HepG2 (cell line): ENCODE measurements around the gene FAM168A. TPM values are rescaled to one million over a fixed set of nuclear protein-coding genes. Genes with fewer than 3 reads are reported as not detected.

Source experiments
- ATAC-seq: fragments of 200-7000 bp; cut with Tn5 transposase; 3 replicates; pipeline ENCODE4 v1.9.1; 2020; ENCODE audit warnings: mild to moderate bottlenecking, moderate library complexity
- BruUV-seq: library from RNA; stranded (reverse); fragments of 400-500 nt; replicated peaks from 2 replicates; lab custom pipeline; 2021; lab: Mats Ljungman, UMichigan
- CTCF ChIA-PET: fragments of 300-600 bp; formaldehyde crosslinking; extraction: SDS; loops from one replicate; lab custom pipeline; 2021; ENCODE audit warnings: low total read pairs, inconsistent platforms, low intra/inter-chr PET ratio; lab: Yijun Ruan, JAX
- POLR2A ChIA-PET: fragments of 350-600 bp; sonication (Branson Sonifier 250); formaldehyde crosslinking; loops from one replicate; lab custom pipeline; 2020; ENCODE audit warnings: antibody characterized with exemption, inconsistent platforms; lab: Yijun Ruan, JAX
- DNase-seq: peaks from one replicate; pipeline ENCODE4 v3.0.0-alpha.2; 2015; ENCODE audit warnings: low spot score
- FAIRE-seq: peaks from 3 replicates; lab custom pipeline; 2011; peaks lifted over from hg19 to GRCh38; lab: Jason Lieb, UNC
- H2AFZ ChIP-seq: one replicate; pipeline ENCODE4 v1.6.1; 2011; ENCODE audit warnings: low read length, inconsistent platforms
- H3K27ac ChIP-seq: fragments of 300-600 bp; 3 replicates; pipeline ENCODE4 v1.8.0; 2011; ENCODE audit warnings: mixed run types, mild to moderate bottlenecking, mixed read lengths, low read length, inconsistent platforms; ENCODE audit not compliant: insufficient read depth; ENCODE audit errors: extremely low read length
- H3K27me3 ChIP-seq, 2 experiments: fragments of 200-600 bp in 1 of 2; 2 replicates in 1 of 2; 3 replicates in 1 of 2; pipeline versions ENCODE4 v1.6.0 to v1.8.0; 2011; ENCODE audit warnings: low read length in 2 of 2, mild to moderate bottlenecking in 2 of 2, moderate library complexity in 2 of 2, inconsistent platforms in 1 of 2; ENCODE audit not compliant: insufficient read depth in 2 of 2, control insufficient read depth in 1 of 2
- H3K36me3 ChIP-seq, 2 experiments: fragments of 200-600 bp in 1 of 2; replicated peaks in 1 of 2; 2 replicates in 1 of 2; 3 replicates in 1 of 2; pipeline versions ENCODE4 v1.5.1 to v1.8.0; 2011; ENCODE audit warnings: low read length in 2 of 2, inconsistent platforms in 1 of 2; ENCODE audit not compliant: insufficient read depth in 2 of 2, control insufficient read depth in 1 of 2
- H3K4me1 ChIP-seq: 2 replicates; pipeline ENCODE4 v1.5.1; 2012; ENCODE audit warnings: low read length, inconsistent platforms; ENCODE audit not compliant: insufficient read depth
- H3K4me2 ChIP-seq: 2 replicates; pipeline ENCODE4 v1.6.0; 2011; ENCODE audit warnings: low read depth, low read length, inconsistent platforms
- H3K4me3 ChIP-seq, 3 experiments: fragments of 200-600 bp in 1 of 3; sonication (generic), shearing (Covaris generic) in 1 of 3; replicated peaks in 1 of 3; 2 replicates each; pipeline ENCODE4 v1.5.1; 2011 to 2016; ENCODE audit warnings: low read length in 3 of 3, inconsistent platforms in 2 of 3, low read depth in 2 of 3, mild to moderate bottlenecking in 2 of 3, control low read depth in 1 of 3, mixed read lengths in 1 of 3; ENCODE audit not compliant: insufficient read depth in 1 of 3
- H3K79me2 ChIP-seq: one replicate; pipeline ENCODE4 v1.6.1; 2011; ENCODE audit warnings: low read length, inconsistent platforms; ENCODE audit not compliant: insufficient read depth
- H3K9ac ChIP-seq: 2 replicates; pipeline ENCODE4 v1.6.0; 2011; ENCODE audit warnings: mild to moderate bottlenecking, low read depth, low read length, inconsistent platforms; ENCODE audit not compliant: insufficient read depth
- H3K9me3 ChIP-seq: 2 replicates; pipeline ENCODE4 v1.5.1; 2012; ENCODE audit warnings: mild to moderate bottlenecking, low read length
- H4K20me1 ChIP-seq: 2 replicates; pipeline ENCODE4 v1.6.0; 2011; ENCODE audit warnings: inconsistent platforms, mild to moderate bottlenecking, low read length, moderate library complexity; ENCODE audit not compliant: insufficient read depth
- ISX ChIP-seq: sonication (generic); formaldehyde crosslinking; conservative IDR thresholded peaks from 2 replicates; pipeline ENCODE4 v1.5.0; 2020; ENCODE audit warnings: missing genetic modification reagents
- NCOA2 ChIP-seq: sonication (generic); formaldehyde crosslinking; IDR thresholded peaks from 2 replicates; pipeline ENCODE4 v1.8.0; 2022; ENCODE audit warnings: inconsistent platforms
- SRSF4 ChIP-seq: fragments of 200-400 bp; formaldehyde crosslinking; IDR thresholded peaks from one replicate; pipeline ENCODE4 v1.6.1; 2018; ENCODE audit warnings: mild to moderate bottlenecking, low read depth, low read length, moderate library complexity; ENCODE audit not compliant: poor library complexity, severe bottlenecking
- TAF15 ChIP-seq: fragments of 200-400 bp; formaldehyde crosslinking; IDR thresholded peaks from one replicate; pipeline ENCODE4 v1.6.1; 2018; ENCODE audit warnings: mild to moderate bottlenecking, low read depth, low read length; ENCODE audit not compliant: poor library complexity, severe bottlenecking
- ZFP62 ChIP-seq: sonication (generic); formaldehyde crosslinking; IDR thresholded peaks from 2 replicates; pipeline ENCODE4 v1.4.0; 2020; ENCODE audit warnings: missing genetic modification reagents
- ZMYM4 ChIP-seq: sonication (generic); formaldehyde crosslinking; IDR thresholded peaks from 2 replicates; pipeline ENCODE4 v1.8.1; 2023; ENCODE audit warnings: mild to moderate bottlenecking, missing genetic modification reagents
- ZNF335 ChIP-seq: sonication (generic); formaldehyde crosslinking; IDR thresholded peaks from 2 replicates; pipeline ENCODE4 v1.4.0; 2020; ENCODE audit warnings: missing genetic modification reagents
- ZNF556 ChIP-seq: sonication (generic); formaldehyde crosslinking; IDR thresholded peaks from 2 replicates; pipeline ENCODE4 v1.4.0; 2020; ENCODE audit warnings: mild to moderate bottlenecking, missing genetic modification reagents, borderline replicate concordance
- ZNF619 ChIP-seq: sonication (generic); formaldehyde crosslinking; IDR thresholded peaks from 2 replicates; pipeline ENCODE4 v1.4.0; 2020; ENCODE audit warnings: mild to moderate bottlenecking, missing genetic modification reagents
- WGBS: methylation state at CpG from one replicate; pipeline ENCODE4 v1.1.6; 2017; ENCODE audit warnings: low lambda C conversion rate; 5-methylcytosine and 5-hydroxymethylcytosine counted together
- in situ Hi-C: cut with HindIII; loops from 2 replicates; pipeline ENCODE4 v1.10.0; 2017; ENCODE audit warnings: low pct_unique_long_range_greater_than_20kb; ENCODE audit not compliant: extremely low pct_ligation_motif_present
- intact Hi-C: fragments of 100-400 bp; cut with micrococcal nuclease; formaldehyde crosslinking; loops from one replicate; pipeline ENCODE4 v1.10.0; 2022; ENCODE audit not compliant: unreplicated experiment
- polyA plus RNA-seq, 8 experiments: library from polyadenylated mRNA; depleted of rRNA in 3 of 8; stranded (reverse) in 7 of 8; unstranded in 1 of 8; fragments of >200 nt; fragmentation: Illumina TruSeq in 4 of 8; extraction: Trizol in 4 of 8; gene quantifications; 2 replicates each; pipeline versions ENCODE4 v1.2.1 to v1.2.3, GENCODE V29; 2011 to 2016; ENCODE audit warnings: low read depth in 4 of 8, missing spikeins in 1 of 8, mixed read lengths in 1 of 8; ENCODE audit not compliant: insufficient read depth in 1 of 8
- total RNA-seq, 5 experiments: library from RNA; depleted of rRNA; stranded (reverse); fragments of >200 nt; fragmentation: Illumina TruSeq; extraction: Trizol; gene quantifications; 2 replicates each; pipeline ENCODE4 v1.2.3, GENCODE V29; 2016; ENCODE audit warnings: low read depth in 1 of 5
- TF ChIP-seq, protein P1 (sequence below): fragments of 450-650 bp; IDR thresholded peaks from 2 replicates; pipeline ENCODE4 v1.6.1; 2017; ENCODE audit warnings: mild to moderate bottlenecking
- TF ChIP-seq, protein P2 (sequence below): sonication (generic); formaldehyde crosslinking; IDR thresholded peaks from 2 replicates; pipeline ENCODE4 v1.4.0; 2020; ENCODE audit warnings: low read depth, mild to moderate bottlenecking, missing genetic modification reagents
- TF ChIP-seq, protein P3 (sequence below): sonication (generic); formaldehyde crosslinking; IDR thresholded peaks from 2 replicates; pipeline ENCODE4 v1.4.0; 2020; ENCODE audit warnings: mild to moderate bottlenecking, missing genetic modification reagents
- TF ChIP-seq, protein P4 (sequence below): IDR thresholded peaks from 2 replicates; pipeline ENCODE4 v1.6.1; 2016

The FAM168A gene
- total and polyA plus RNA-seq, 2 of the 13 experiments (the other 11 are each of a cell fraction or from before 2014, with no cell fraction given) = 13.9 to 15.8 TPM

DNA sequence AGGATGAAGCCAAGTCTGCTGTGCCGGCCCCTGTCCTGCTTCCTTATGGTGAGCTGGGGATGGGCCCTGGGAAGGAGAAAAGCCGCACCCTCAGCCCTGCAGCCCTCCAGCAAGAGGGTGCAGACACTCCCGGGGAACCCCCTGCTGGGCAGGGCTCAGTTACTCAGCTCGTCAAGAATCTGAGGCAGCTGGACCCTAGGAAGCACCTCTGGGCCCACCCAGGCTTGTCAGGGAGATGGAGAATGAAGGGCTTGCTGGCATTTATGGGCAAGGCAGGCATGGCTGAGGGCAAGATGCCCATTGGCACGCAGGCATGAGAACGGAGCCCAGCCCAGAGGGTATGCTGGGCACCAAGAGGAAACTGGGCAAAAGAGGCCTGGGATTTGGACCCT, 208.8 kb downstream of the FAM168A start:
- FAIRE-seq (no peak), DNase-seq (no peak), ATAC-seq (no peak)
- H3K9me3 ChIP-seq = no peaks in the 10 kb centered on the region
- in situ Hi-C loops (no loop called here), intact Hi-C loops (no loop called here)
- H4K20me1 ChIP-seq = no peaks in the 10 kb centered on the region
- H3K36me3 ChIP-seq = peaks cover 3 to 8% of the 10 kb centered on the region in 2 experiments; a peak in 3 of 5 replicates
- 100% methylated on average over 4 of the region's 6 CpGs for WGBS
- H3K27ac ChIP-seq = no peak overlapping the region
- no TSS peak for BruUV-seq
- H3K4me3 ChIP-seq = no peak overlapping the region
- peaks cover 8% of the 10 kb centered on the region for H3K79me2 ChIP-seq
- H2AFZ ChIP-seq = no peak overlapping the region
- H3K4me1 ChIP-seq = peaks cover 16% of the 10 kb centered on the region
- H3K4me2 ChIP-seq = no peak overlapping the region
- POLR2A ChIA-PET = no interaction called here
- no peak overlapping the region for H3K9ac ChIP-seq
- H3K27me3 ChIP-seq = no peaks in the 10 kb centered on the region
- CTCF ChIA-PET = no interaction called here
- TF ChIP-seq ZNF619 = no peak
- TF ChIP-seq, protein P1, sequence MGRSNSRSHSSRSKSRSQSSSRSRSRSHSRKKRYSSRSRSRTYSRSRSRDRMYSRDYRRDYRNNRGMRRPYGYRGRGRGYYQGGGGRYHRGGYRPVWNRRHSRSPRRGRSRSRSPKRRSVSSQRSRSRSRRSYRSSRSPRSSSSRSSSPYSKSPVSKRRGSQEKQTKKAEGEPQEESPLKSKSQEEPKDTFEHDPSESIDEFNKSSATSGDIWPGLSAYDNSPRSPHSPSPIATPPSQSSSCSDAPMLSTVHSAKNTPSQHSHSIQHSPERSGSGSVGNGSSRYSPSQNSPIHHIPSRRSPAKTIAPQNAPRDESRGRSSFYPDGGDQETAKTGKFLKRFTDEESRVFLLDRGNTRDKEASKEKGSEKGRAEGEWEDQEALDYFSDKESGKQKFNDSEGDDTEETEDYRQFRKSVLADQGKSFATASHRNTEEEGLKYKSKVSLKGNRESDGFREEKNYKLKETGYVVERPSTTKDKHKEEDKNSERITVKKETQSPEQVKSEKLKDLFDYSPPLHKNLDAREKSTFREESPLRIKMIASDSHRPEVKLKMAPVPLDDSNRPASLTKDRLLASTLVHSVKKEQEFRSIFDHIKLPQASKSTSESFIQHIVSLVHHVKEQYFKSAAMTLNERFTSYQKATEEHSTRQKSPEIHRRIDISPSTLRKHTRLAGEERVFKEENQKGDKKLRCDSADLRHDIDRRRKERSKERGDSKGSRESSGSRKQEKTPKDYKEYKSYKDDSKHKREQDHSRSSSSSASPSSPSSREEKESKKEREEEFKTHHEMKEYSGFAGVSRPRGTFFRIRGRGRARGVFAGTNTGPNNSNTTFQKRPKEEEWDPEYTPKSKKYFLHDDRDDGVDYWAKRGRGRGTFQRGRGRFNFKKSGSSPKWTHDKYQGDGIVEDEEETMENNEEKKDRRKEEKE = no peak
- TF ChIP-seq ZMYM4 (CRISPR knock-in tag) = no peak
- no peak for TF ChIP-seq NCOA2 (CRISPR knock-in tag)
- TF ChIP-seq, protein P2, sequence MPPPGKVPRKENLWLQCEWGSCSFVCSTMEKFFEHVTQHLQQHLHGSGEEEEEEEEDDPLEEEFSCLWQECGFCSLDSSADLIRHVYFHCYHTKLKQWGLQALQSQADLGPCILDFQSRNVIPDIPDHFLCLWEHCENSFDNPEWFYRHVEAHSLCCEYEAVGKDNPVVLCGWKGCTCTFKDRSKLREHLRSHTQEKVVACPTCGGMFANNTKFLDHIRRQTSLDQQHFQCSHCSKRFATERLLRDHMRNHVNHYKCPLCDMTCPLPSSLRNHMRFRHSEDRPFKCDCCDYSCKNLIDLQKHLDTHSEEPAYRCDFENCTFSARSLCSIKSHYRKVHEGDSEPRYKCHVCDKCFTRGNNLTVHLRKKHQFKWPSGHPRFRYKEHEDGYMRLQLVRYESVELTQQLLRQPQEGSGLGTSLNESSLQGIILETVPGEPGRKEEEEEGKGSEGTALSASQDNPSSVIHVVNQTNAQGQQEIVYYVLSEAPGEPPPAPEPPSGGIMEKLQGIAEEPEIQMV (CRISPR knock-in tag) = no peak
- TF ChIP-seq, protein P3, sequence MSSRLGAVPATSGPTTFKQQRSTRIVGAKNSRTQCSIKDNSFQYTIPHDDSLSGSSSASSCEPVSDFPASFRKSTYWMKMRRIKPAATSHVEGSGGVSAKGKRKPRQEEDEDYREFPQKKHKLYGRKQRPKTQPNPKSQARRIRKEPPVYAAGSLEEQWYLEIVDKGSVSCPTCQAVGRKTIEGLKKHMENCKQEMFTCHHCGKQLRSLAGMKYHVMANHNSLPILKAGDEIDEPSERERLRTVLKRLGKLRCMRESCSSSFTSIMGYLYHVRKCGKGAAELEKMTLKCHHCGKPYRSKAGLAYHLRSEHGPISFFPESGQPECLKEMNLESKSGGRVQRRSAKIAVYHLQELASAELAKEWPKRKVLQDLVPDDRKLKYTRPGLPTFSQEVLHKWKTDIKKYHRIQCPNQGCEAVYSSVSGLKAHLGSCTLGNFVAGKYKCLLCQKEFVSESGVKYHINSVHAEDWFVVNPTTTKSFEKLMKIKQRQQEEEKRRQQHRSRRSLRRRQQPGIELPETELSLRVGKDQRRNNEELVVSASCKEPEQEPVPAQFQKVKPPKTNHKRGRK (CRISPR knock-in tag) = no peak
- no peak for TF ChIP-seq TAF15
- TF ChIP-seq SRSF4 = no peak
- TF ChIP-seq ZNF556 = no peak
- no peak for TF ChIP-seq ZFP62
- no peak for TF ChIP-seq ZNF335 (CRISPR knock-in tag)
- TF ChIP-seq, protein P4, sequence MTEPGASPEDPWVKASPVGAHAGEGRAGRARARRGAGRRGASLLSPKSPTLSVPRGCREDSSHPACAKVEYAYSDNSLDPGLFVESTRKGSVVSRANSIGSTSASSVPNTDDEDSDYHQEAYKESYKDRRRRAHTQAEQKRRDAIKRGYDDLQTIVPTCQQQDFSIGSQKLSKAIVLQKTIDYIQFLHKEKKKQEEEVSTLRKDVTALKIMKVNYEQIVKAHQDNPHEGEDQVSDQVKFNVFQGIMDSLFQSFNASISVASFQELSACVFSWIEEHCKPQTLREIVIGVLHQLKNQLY (CRISPR knock-in tag) = no peak
- no peak for TF ChIP-seq ISX (CRISPR knock-in tag)
